ENCODE data around the gene RASGRF1. TPM values are rescaled to one million over a fixed set of nuclear protein-coding genes. Genes with fewer than 3 reads are reported as not detected.

RASGRF1 gene
- total and polyA plus RNA-seq, 12 donors = under 0.01 to 0.86 (median 0.37) TPM; not detected in 9

- no peak overlapping the region for H3K4me3 ChIP-seq
- H3K9me3 ChIP-seq = peaks cover 0 to 39% (median 0%) of the 10 kb centered on the region in 11 donors
- ATAC-seq = no peak
Observed at GRCh38 chr15:79132361-79132760, 41.8 kb upstream of the RASGRF1 start.

DNA sequence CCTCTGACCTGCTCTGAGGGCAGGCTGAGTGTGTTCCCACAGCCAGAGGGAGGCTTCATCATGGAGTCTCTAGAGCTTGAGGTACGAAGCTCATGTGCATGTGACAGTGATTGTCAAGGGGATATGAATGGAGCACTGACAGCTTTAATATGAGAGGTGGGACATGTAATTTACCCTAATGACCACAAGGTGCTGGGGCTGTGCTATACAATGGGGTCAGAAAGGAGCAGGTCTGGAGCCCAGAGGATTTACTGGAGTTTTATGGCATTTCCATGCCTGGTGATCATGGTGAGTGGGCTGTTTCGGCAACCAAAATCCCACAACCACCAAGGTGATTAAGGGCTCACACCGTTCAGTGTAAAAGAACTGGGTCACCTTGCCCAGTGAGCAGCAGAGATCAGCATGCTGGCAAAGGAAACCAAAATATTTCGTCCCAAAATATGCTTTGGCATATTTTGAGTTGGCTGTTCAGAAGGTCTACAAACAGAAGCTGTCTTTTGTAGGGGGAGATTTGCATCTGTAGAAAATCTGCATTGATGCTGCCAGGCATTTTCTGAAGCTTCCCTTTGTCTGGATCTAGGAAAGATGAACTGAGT lies 40.1 kb upstream of the RASGRF1 start:
- ATAC-seq = no peak
- TF ChIP-seq, protein P1, sequence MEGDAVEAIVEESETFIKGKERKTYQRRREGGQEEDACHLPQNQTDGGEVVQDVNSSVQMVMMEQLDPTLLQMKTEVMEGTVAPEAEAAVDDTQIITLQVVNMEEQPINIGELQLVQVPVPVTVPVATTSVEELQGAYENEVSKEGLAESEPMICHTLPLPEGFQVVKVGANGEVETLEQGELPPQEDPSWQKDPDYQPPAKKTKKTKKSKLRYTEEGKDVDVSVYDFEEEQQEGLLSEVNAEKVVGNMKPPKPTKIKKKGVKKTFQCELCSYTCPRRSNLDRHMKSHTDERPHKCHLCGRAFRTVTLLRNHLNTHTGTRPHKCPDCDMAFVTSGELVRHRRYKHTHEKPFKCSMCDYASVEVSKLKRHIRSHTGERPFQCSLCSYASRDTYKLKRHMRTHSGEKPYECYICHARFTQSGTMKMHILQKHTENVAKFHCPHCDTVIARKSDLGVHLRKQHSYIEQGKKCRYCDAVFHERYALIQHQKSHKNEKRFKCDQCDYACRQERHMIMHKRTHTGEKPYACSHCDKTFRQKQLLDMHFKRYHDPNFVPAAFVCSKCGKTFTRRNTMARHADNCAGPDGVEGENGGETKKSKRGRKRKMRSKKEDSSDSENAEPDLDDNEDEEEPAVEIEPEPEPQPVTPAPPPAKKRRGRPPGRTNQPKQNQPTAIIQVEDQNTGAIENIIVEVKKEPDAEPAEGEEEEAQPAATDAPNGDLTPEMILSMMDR (IDR thresholded peaks at IDR 0.05) = no peak
- Histone ChIP-seq H3K36me3 (no peaks in the 10 kb centered on the region), H3K27me3 (peaks cover 0 to 42% (median 18%) of the 10 kb centered on the region in 7 donors), H3K27ac (no peak overlapping the region), H3K4me1 (no peaks in the 10 kb centered on the region), H3K9me3 (peaks cover 0 to 43% (median 0%) of the 10 kb centered on the region in 11 donors), H3K4me3 (no peak overlapping the region)
- intact Hi-C loops (cut with DNase I) = no loop called here
- WGBS, 2 donors = 57 to 64% methylated on average over 4 of the region's 4 CpGs
- DNase-seq = no peak

More at GRCh38 chr15:79132361-79132760, 41.8 kb upstream of the RASGRF1 start:
- no peak for DNase-seq
- H3K4me1 ChIP-seq = no peaks in the 10 kb centered on the region
- no peak overlapping the region for H3K27ac ChIP-seq
- no peaks in the 10 kb centered on the region for H3K36me3 ChIP-seq
- H3K27me3 ChIP-seq = peaks cover 0 to 40% (median 16%) of the 10 kb centered on the region in 7 donors
- intact Hi-C loops (cut with DNase I) = no loop called here
- TF ChIP-seq, protein P1 (IDR thresholded peaks at IDR 0.05) = no peak

GRCh38 chr15:79129235-79129634 lies 38.7 kb upstream of the RASGRF1 start:
- Histone ChIP-seq H3K27ac (no peak overlapping the region), H3K36me3 (no peaks in the 10 kb centered on the region), H3K4me1 (no peaks in the 10 kb centered on the region), H3K27me3 (peaks cover 0 to 30% (median 11%) of the 10 kb centered on the region in 7 donors), H3K9me3 (peaks cover 0 to 43% (median 0%) of the 10 kb centered on the region in 11 donors), H3K4me3 (no peak overlapping the region)
- intact Hi-C loops (cut with DNase I) = no loop called here
- WGBS, 2 donors = 79 to 81% methylated on average over 3 of the region's 3 CpGs
- no peak for ATAC-seq
- TF ChIP-seq, protein P1 (IDR thresholded peaks at IDR 0.05) = no peak
- DNase-seq = no peak

- Histone ChIP-seq H3K9me3 (peaks cover 0 to 43% (median 0%) of the 10 kb centered on the region in 11 donors), H3K36me3 (no peaks in the 10 kb centered on the region), H3K27me3 (peaks cover 0 to 23% (median 11%) of the 10 kb centered on the region in 7 donors), H3K4me1 (no peaks in the 10 kb centered on the region), H3K4me3 (no peak overlapping the region), H3K27ac (no peak overlapping the region)
- 72 to 78% methylated on average over 3 of the region's 3 CpGs for WGBS, 2 donors
- TF ChIP-seq, protein P1 (IDR thresholded peaks at IDR 0.05) = no peak
- intact Hi-C loops (cut with DNase I) = no loop called here
- no peak for DNase-seq
- ATAC-seq = no peak
Observed at GRCh38 chr15:79128556-79128955, 38.0 kb upstream of the RASGRF1 start.

Data from heart right ventricle (tissue), 16 donors.